Activated CD8-positive, alpha-beta memory T cell treated with anti-CD3 and anti-CD28 coated beads for 24 hours (primary cell): ENCODE results near the gene TBCEL.
A peak's percentile ranks its signal among the peaks of the same experiment; 100 is the strongest.
"Not testable (repeated sequence)": the region's sequence is repeated elsewhere in the genome, so short reads cannot be mapped to it uniquely, and the experiment has no call there.

Source experiments
- DNase-seq: peaks from one replicate; pipeline ENCODE4 v3.0.0-alpha.2; 2020

Gene TBCEL, protein sequence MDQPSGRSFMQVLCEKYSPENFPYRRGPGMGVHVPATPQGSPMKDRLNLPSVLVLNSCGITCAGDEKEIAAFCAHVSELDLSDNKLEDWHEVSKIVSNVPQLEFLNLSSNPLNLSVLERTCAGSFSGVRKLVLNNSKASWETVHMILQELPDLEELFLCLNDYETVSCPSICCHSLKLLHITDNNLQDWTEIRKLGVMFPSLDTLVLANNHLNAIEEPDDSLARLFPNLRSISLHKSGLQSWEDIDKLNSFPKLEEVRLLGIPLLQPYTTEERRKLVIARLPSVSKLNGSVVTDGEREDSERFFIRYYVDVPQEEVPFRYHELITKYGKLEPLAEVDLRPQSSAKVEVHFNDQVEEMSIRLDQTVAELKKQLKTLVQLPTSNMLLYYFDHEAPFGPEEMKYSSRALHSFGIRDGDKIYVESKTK

DNA sequence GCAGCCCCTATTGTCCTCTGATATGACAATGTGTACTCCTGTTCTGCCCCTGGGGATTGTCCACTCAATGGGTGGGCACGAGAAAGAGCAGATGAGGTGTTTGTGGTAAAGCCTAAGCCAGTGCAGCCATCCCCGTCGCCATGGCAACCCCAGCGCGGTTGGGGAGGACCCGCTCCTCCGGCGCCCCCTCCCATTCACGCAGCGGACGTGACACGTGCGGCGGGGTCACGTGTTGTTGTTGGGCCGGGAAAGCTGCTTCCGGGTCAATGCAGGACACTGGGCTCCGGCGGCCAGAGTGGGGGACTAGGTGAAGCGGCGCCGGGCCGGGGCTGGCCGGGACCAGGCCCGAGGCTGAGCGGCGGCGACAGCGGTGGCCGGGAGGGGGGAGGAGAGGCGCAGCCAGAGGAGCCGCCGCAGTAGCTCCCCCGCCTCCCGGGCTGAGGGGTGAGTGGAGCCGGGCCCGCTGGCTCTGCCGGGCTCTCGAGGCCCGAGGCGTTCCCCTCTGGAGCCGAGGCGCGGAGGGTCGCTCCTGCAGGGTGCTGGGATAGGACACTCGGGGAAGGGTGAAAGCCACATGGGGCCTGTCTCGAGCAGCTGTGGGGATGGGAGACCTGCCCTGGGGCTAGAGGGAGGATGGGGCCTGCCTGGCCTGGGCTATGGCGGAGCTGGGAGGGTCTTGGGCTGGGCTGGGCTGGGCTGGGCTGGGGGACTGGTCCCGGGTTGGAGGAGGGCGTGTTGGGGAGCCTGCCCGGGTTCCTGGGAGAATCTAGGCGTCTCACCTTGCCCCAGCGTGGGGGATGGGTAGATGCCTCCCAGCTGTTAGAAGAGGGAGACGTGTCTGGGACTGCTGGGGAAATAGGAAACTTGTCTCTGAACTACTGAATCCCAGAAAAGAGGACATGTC lies at the start of gene TBCEL:
TSS of gene TBCEL (plus strand) at position 255 of the 904 bp plus-strand sequence. CDS start 21,589 bp downstream, outside the sequence.
- peak; percentile 90 for DNase-seq

DNA sequence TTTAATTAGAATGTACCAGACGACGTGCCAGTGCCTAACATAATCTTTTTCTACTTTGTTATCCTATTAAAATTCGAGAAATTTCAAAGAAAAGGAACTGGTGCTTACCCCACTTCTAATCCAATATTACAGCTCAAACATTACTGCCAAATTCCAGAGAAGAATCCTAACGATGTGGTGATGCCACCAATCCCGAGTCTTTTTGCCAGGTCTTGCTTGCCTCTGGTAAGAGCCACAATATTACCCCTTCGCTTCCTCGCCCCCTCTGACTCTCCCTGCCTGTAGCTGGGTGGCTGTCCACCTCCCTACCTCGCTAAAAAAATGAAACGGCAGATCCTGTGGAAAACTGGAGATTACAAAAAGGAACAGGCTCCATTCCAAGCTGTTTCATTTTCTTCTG lies 49.4 kb upstream of the TBCEL start:
- DNase-seq: no peak

DNA sequence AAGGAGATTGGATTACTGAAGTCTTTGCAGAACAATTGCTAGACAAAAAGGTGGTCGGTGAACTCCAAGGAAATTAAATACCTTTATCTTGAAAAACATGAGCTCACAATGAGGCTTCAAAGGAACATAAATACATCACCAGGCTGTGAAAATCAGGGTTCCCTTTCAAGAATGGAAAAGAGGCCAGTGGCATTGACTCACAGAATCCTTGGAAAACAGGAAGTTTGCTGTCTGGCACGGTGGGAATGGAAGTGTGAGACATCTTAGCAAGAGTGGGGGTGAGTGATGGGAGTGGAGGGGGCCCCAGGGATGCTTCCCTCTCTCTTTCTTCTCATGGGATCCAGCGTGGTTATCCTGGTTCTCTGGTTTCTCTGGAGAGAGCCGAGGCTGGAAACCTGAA lies 48.9 kb upstream of the TBCEL start:
- DNase-seq: no peak

DNA sequence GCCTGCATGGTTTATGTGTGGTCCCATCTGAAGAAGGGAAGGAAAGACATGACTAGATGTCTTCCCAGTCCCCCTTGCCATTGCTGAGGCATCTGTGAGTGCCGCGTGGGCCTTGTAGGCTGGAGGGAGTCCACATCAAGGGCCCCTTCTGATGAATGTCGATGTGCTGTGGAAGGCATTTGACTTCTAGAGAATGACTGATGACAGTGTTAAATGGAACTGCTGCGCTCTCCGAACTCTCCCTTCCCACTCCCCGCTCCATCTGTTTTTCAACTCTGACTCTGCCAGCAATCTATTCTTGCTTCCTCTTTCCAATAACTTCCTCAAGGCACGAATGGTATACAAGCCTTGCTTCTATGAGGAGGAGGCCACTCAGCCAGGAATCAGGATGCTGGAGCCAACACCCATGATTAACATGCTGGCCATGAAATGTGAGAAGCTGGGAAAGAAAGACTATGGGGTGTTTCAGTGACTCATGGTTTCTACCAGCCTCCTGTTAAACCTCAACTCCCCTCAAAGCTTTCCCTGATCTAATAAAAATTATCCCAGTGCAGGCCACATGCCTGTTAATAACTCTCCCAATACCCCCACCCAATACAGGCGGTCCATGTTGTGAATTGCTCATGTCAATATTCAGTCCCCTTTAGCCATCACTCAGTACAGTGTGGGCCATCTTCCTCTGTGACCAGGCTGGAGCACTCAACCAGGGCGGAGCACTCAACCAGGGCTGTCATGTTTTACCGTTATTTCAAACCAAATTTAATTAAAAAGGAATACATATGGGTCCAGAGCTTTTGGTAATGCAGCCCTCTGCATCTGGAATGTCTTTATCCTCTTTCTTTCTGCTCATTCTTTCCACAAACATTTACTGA lies 46.4 kb upstream of the TBCEL start:
- DNase-seq: no peak

DNA sequence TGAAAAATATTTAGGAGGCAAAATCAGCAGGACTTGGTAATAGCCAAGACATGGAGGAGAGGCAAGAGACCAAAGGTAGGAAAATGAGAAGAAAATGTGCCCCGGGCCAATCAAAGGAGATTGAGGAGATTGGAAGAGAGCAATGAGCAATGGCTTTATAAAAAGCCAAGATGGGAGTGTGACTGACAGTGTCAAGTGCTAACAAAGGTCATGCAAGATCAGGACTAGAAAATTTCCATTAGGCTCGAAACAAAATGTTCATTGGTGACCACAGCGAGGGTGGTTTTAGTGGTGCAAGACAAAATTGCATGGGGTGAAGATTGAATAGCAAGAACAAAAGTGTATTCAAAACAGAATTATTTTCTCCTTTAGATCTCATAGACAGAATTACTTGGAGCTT lies 45.2 kb upstream of the TBCEL start:
- DNase-seq: no peak

DNA sequence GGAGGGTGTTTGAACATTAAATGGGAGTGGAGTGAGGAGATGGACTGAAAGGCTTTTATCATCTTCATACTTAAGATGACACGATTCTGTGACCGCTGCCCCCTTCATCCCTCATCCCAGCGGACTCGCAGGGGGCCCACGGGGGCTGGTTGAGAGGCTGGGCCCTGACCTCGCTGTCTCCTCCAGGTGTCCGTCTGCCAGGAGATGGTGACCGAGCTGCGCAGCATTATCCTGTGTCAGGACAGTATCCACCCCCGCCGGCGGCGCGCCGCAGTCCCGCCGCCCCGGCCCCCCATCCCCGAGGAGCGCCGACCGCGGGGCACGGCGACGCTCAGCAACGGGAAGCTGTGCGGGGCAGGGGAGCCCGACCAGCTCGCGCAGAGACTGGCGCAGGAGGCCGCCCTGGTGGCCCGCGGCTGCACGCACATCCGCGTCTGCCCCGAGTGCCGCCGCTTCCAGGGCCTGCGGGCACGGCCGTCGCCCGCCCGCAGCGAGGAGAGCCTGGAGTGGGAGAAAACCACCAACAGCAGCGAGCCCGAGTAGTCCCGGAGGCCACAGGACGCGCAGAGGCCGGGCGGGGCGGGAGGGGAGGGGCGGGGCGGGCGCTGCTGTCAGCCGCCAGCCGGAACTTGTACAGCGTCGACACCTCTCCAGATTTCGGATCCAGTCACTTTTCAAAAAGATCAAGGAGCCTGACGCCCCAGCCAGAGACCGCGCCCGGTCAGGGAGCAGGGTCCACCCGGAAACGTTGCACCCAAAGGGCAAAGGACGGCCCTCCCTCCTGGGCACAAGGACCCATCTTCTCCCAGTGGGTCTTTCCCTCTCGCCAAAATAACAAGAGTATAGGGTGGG lies 38.0 kb upstream of the TBCEL start:
- peak; percentile 73 for DNase-seq

DNA sequence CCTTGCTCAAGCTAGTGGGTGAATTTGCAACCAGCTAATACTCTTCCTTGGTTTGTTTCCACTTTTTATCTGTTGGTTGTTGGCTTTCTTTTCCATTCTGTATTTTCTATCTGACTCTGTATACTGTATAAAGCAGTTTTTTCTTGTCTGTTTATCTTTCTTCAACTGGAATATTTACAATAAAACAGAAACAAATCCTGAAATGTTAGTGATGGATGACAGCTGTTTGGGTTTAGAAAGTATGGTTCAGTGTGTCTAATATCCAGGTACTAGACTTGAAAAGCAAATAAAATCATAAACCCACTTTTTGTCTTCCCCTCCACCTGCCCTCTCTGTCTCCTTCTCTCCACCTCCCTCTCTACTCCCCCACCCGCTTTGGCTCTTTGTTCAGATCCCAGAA lies 35.3 kb upstream of the TBCEL start:
- no peak for DNase-seq

DNA sequence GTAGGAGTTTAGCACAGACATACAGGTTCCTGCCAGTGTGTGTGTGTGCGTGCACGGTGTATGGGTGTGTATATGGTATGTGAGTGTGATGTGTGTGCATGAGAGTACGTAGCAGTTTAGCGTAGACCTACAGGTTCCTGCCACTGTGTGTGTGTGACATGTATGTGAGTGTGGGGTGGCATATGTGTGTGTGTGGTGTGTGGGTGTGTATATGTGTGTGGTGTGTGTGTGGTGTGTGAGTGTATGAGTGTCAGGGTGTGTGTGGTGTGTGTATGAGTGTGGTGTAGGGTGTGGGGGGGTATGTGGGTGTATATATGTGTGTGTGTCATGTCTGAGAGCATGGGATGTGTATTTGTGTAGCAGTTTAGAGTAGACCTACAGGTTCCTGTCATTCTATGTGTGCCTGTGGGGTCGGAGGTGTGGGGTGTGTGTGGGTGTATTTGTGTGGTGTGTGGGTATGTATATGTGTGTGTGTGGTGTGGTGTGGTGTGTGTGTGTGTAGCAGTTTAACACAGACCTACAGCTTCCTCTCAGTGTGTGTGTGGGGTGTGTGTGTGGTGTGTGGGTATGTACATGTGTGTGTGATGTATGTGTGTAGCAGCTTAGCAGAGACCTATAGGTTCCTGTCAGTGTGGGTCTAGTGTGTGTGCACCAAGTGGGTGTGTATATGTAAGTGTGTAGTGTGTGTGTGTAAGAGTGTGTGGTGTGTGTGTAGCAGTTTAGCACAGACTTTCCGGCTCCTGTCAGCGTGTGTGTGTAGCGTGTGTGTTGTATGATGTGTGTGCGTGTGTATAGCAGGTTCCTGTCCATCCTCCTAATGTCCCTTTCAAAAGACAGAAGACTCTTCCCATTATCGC lies 31.8 kb upstream of the TBCEL start:
- no peak for DNase-seq

DNA sequence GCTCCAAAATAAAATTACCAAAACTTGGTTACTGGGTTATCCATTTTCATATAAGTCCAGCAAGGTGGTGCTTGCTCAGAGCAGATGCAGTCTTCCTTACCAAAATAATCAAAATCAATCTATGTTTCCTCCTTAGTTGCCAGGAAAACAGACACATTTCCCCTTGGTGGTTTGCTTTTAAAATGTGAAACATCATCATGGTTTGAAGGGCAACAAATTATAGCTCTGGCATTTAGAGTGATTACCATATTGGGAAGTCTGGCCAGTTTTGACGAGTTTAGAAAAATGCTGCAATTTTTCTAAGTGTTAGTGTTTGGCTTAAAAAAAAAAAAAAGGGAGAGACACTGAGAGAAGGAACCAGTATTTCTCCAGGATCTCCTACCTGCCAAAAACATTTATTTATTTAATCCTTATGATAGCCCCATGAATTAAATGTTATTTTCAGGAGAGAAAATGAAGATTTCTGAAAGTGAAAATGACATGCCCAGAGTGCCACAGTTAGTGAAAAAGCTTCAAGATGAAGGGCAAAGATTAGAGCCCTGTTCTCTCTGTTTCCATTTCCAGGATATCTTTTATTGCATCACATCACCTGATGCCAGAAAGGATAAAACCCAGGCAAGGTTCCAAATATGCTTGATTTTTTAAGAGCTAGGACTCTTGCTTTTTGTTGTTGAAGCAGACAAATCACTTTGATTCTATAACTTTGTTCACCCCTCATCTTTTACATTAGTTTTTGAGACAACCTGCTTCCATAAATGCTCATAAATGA lies 29.6 kb upstream of the TBCEL start:
- DNase-seq: no peak

DNA sequence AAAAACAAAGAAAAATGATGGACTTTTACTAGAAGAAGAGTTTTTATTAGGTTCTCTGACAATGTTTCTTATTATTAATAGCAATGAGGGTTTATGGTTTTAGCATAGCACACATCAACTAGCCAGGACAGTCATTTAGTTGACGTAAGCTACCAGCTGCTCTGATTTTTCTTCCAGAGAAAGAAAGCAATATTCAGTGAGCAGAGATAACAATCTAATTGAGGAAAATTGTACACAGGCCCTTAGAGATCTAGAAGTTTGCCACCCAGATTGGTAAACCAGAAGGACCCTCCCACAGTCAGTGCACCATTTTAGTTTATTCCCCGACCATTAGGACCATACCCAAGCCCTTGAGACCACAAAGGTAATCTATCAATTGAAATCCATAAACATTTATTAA lies 28.7 kb upstream of the TBCEL start:
- DNase-seq: no peak

DNA sequence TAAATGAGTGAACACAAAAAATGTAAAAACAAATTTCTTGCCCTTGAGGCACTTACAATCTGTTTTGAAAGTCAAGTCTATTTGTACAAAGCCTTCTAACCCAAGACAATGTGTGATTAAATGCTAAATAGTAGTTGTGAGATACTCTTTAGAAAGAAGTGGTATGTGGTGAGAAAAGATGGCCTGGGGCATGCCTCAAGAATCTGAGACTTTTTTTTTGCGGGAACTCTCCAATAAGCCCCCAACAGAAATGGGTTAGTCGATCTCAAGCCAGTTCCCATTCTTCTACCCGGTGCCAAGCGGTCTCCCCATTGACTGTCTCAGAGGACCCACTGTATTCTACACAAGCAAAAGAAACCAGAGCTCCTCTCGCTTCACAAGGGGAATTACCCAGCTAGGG lies 26.9 kb upstream of the TBCEL start:
- no peak for DNase-seq

DNA sequence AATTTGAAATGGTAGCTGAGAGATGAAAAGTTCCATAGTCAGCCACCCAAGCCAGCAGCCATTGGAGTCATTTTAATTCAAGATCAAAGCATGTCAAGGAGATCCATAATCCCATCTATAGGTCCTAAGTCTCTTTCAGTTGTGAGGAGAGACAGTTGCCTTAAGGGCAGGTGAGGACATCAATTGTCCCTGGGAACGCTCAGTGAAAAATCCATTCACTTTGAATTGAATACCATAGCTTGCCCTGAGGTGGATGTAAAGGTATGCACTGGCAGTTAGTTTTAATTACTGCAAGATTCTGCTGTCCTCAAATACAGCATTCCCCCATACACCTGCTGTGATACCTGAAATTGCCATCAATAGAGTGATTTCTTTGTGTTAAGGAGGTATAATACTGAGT lies 25.3 kb upstream of the TBCEL start:
- DNase-seq: no peak

DNA sequence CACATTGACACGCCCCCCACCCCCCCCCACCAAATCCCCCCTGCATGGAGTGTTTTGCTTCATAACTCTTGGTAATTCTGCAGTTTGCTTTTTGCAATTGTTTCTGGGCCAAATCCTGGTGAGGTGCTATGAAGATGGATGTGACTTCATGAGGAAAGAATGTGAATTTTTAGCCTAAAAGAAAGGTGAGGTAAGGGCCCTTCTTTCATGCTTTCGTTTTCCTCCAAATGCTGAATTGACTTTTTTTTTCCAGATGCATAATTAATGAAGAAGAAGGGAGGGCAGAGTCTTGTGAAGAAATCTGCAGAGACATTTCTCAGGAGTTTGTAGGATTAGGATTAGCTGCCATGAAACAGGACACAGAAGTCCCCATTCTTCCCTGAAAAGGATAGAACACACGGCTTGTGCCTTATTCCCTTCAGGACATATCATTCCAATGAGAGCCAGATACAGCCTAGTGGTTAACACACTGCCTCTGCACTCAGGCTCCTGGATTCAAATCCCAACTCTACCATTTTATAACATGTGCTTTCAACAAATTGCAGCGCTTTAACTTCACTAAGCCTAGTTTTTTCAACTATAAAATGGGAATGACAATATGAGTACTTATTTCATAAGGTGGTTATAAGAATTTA lies 19.6 kb upstream of the TBCEL start:
- no peak for DNase-seq

DNA sequence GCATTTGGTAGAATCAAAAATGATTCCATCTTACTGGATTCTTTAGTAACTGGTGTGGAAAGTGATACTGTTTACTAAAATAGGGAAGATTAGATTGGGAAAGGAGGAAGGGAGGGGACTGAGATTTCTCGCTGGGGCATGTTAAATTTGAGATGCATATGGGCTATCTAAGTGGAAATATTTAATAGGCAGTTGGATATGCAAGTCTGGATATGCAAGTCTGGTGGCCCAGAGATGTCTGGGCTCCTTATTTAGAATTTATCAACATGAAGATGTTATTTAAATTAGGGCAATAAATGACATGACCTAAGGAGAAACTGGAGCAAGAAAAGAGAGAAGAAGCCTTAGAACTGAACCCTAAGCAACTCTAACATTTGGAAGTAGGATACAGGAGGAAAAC lies 17.0 kb upstream of the TBCEL start:
- DNase-seq: no peak

DNA sequence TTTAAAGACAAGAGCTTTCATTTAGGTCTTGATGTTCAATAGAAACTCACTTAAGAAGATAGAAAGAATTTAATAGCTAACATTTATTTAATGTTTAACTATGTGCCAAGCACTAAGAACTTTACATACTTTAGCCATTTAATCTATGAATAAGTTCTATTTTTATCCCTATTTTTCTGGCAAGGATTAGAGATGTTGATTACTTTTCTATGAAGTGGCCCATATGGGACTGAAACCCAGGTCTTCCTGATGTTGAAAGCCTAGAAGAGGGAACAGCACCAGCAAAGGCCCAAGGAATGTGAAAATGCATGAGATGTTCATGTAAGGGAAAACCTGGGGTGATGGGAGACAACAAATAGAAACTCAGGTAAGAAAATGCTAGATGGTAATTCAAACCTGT lies 15.4 kb upstream of the TBCEL start:
- no peak for DNase-seq

DNA sequence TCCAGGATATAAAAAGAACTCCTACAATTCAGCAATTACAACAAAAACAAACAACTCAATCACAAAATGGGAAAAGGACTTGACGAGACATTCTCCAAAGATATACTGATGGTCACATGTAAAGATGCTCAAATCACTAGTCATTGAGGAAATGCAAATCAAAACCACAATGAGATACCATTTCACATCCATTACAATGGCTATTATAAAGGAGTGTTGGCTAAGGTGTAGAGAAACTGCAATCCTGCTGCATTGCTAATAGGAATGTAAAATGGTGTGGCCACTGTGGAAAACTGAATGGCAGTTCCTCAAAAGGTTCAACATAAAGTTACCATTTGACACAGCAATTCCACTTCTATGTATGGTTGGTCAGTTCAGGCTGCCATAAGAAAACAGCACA lies 11.8 kb upstream of the TBCEL start:
- DNase-seq: no peak

DNA sequence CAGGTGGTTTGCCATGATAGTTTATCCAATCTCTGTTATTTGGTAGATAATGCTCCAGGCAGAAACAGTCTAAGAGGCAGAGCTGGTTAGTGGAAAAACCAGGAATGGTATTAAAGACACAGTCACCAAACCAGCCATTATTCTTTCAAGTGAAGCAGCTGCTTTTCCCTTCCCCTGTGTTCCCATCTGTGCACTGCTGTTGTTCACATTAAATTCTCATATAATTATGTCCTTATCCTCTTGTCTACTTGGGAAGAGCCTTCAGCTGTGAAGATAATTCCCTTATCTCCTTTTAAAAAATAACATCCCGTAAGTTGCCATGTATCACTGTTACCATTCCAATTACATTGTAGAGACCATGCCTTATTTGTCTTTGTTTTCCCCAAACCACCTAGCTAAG lies 5.2 kb upstream of the TBCEL start:
- no peak for DNase-seq

DNA sequence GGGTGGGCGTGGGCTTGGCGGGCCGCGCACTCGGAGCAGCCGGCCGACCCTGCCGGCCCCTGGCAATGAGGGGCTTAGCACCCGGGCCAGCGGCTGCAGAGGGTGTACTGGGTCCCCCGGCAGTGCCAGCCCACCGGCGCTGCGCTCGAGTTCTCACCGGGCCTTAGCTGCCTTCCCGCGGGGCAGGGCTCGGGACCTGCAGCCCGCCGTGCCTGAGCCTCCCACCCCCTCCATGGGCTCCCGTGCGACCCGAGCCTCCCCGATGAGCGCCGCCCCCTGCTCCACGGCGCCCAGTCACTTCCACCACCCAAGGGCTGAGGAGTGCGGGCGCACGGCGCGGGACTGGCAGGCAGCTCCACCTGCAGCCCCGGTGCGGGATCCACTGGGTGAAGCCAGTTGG lies 2.2 kb upstream of the TBCEL start:
- DNase-seq: not testable (repeated sequence)

DNA sequence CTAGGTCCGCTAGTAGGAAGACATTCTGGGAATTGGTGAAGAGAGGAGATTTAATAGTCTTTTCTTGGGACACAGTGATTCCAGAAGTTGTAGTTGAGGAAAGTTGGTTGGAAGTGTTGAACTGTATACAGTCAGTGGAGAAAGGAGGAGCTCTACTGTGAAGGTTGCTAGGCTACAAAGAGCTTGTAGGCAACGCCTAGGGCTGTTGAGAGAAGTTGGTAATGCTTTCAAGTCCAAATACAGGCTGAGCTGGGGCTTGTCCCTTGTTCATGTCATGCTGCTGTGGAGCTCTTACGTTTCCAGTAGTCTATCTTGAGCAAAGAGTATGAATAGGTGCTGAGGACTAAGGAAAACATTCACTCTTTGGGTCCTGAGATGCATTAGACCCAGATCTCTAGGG lies 1.1 kb downstream of the TBCEL start:
- DNase-seq: no peak

DNA sequence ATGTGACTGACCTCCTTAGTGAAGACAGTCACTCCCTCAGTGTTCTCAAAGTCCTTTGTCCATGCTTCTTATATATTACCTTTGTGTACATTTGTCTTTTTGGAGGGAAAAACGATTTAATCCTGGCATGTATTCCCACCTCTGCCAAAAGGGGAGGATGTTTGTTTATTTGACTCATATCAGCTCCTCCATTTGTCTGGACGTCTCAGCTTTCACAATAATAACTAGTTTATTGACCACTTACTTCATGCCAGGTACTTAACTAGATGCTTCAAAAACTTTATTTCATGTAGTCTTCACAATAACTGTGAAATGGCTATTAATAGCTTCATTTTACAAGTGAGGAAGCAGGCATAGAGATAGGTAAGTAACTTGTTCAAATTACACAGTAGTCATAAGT lies 5.3 kb downstream of the TBCEL start:
- DNase-seq: no peak
